Activated CD8-positive, alpha-beta memory T cell treated with anti-CD3 and anti-CD28 coated beads, Interleukin-2, amount 50 U/mL, for 1 hour (primary cell): Measurements from ENCODE around the gene CNIH2.
A peak's percentile ranks its signal among the peaks of the same experiment; 100 is the strongest.
"Not testable (repeated sequence)": the region's sequence is repeated elsewhere in the genome, so short reads cannot be mapped to it uniquely, and the experiment has no call there.

Experiments
- DNase-seq: peaks from one replicate; pipeline ENCODE4 v3.0.0-alpha.2; 2020; ENCODE audit errors: extremely low read depth

CNIH2 gene

DNA sequence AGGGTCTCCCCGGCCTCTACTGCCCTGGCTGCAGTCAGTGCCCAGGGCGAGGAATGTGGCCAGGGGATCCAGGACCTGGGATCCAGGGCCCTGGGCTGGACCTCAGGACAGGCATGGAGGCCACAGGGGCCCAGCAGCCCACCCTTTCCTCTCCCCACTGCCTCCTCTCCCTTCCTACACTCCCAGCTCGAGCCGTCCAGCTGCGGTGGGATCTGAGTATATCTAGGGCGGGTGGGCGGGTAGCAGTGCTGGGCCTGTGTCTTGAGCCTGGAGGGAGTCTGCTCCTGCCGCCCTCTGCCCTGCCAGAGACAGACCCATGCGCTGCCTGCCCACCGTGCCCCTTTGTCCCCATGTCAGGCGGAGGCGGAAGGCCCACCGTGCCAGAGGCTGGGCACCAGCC is 1.4 kb upstream of the CNIH2 start:
- not testable (repeated sequence) for DNase-seq

- not testable (repeated sequence) for DNase-seq
Measured at GRCh38 chr11:66277064-66277463, 911 bp upstream of the CNIH2 start.

DNA sequence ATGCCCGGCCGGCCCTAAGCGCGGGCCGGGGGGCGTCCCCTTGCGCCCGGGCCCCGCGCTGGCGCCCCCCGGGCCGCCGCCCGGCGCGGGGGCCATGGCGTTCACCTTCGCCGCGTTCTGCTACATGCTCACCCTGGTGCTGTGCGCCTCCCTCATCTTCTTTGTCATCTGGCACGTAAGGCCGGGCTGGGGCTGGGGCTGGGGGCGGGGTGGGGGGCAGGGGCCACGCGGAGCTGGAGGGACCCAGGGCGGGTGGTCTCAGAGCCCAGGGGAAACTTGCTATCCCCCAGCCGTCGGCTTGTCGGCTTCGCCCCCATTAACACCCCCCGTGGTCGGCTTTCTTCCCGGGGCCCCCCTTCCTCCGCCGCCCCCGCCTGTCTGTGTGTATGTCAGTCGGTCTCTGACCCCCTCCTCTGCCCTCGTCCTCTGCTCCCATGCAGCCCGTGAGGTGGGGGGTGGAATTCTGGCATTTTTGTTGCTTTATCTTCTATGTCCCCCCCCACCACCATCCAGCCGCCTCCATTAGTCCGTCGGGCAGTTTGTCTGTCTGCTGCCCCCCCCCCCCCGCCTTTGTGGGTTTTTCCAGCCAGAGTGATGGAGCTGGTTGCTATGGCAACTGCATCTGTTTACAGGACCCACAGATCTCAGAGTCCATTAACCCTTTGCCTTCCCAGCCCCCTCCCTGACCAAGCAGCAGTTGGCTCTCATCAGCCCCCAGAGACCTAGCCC is 552 bp downstream of the CNIH2 start:
- no peak for DNase-seq

DNA sequence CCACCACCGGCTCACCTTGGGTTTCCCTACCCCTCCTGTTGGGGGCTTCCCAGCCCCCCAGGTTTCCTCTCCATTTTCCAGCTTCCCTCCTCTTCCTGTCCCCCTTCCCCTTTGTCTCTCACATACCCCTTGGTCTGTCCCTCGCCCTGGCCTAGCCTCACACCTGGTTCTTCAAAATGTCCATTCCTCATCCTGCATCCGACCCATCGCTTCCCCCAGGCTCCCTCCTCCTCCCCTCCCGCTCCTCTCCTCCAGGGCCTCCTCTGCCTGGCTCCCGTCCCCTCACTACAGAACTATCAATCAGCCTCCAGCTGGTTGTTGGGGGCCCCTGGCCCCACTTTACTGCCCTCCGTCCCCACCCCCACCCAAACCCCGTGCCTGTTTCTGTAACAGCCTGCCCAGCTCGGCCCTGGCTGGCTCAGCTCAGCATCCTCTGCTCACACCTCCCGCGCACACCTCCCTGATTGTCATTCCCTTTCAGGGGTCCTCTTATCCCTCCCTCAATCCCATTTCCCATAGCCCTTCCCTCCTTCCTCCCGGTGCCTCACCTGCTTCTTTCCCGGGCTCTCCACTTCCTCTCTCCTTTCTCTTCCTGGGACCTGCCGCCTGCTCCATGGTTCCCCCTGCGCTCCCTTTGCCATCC is 1.2 kb downstream of the CNIH2 start:
- DNase-seq: no peak

- DNase-seq: no peak
Measured at GRCh38 chr11:66280428-66280827, 2.5 kb downstream of the CNIH2 start.

DNA sequence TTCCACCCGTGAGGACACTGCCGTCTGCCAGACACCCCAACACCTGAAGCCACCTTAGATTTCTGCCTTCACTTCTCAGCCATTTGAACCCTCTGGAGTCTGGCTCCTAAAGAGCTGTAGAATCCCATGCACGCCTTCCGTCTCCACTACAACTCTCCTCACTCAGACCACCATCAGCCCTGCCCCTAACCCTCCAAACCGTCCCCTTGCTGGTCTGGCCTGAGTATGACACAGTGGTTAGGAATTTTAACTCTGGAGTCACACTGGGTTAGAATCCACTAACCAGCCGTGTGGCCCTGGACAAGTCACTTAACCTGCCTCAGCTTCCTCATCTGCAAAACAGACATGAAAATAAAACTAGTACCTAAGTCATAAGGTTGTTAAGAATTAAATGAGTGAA is 3.0 kb downstream of the CNIH2 start:
- DNase-seq: no peak

GRCh38 chr11:66281776-66282467 is 3.9 kb downstream of the CNIH2 start:
- DNase-seq: no peak

GRCh38 chr11:66282468-66283455 is 4.8 kb downstream of the CNIH2 start:
- peak; percentile 99 for DNase-seq

DNA sequence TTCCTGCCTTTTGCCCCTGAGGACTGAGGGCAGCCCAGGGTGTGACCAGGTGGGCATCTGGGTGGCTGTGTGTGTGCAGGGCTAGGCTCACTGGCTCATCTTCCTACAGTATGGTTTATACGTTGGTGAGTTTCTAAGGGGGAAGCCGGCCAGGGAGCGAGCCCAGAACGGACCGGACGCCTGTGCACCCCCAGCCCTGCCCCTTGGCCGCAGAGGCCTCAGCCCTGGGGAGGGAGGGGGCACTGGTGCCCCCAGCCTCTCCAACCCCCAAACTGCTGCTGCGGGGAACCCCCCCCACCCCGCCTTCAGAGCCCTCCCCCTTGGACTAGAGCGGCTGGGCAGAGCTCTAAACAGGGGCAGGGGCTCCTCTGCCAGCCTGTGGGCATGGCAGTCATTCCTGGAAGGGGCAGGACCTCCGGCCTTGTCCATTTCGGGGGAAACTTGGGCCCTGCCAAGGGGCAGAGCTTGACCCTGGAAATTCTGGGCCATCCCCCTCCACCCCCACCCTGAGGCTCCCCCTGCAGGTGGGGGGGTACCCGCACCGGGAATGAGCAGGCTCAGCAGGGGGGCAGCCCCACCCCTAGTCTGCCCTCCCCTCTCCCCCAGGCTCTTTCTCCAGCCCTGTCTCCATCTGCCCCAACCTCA is 5.6 kb downstream of the CNIH2 start:
- no peak for DNase-seq

- no peak for DNase-seq
Measured at GRCh38 chr11:66284526-66285078, 6.6 kb downstream of the CNIH2 start.

GRCh38 chr11:66285250-66285947 is 7.4 kb downstream of the CNIH2 start:
- no peak for DNase-seq

GRCh38 chr11:66286699-66287098 is 8.7 kb downstream of the CNIH2 start:
- no peak for DNase-seq

GRCh38 chr11:66287211-66287888 is 9.4 kb downstream of the CNIH2 start:
- DNase-seq: no peak

- no peak for DNase-seq
Measured at GRCh38 chr11:66287889-66288670, 10.1 kb downstream of the CNIH2 start.

GRCh38 chr11:66288671-66289547 is 10.9 kb downstream of the CNIH2 start, which contains the start of gene YIF1A:
YIF1A (minus strand) TSS chr11:66289143; CDS start chr11:66288985, 158 bp downstream.
- DNase-seq: peak; percentile 96

- no peak for DNase-seq
Measured at GRCh38 chr11:66289548-66290329, 11.8 kb downstream of the CNIH2 start.

DNA sequence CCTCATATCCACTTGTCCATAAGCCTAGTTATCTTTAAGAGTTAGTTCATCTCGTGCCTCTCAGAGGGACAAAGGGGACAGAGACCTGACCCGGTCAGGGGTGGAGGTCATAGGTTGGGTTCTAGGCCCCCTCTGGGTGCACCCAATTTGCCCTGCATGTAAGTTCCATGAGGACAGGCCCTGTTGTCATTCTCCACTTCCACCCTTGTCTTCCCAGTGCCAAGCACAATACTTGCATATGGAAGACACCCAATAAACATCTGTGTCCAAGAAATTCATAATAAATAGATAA is 12.3 kb downstream of the CNIH2 start:
- DNase-seq: no peak
